Measurements from ENCODE around the gene CSF2.
A peak's percentile ranks its signal among the peaks of the same experiment; 100 is the strongest.

Gene CSF2

DNA sequence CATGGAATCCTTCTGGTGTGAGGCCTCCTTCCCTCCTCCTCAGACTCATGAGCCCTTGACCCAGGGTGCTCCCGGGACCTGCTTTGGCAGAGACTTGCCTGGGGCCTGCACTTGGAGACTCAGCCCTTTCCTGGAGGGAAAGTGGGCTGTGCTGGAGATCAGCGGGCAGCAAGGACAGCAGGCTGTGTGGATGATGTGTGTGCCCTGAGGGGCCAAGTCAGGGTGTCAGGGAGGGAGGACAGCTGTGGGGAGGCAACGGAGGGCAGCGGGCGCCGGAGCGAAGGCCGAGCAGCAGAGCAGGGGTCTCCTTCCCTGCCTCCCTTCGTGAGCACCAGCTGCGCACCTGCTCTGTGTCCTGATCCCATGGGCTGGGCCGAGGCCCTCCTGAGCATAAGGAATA is 6.1 kb upstream of the CSF2 start:
- H2BK15ac ChIP-seq (ENCODE audit: low read depth, poor library complexity, severe bottlenecking): no peak overlapping the region
- H2AK5ac ChIP-seq (ENCODE audit: low read length, severe bottlenecking): no peak overlapping the region
- WGBS: 91% methylated on average over 10 of the region's 11 CpGs
- no peak overlapping the region for H4K91ac ChIP-seq (ENCODE audit: low read length)
- no peak overlapping the region for H2AFZ ChIP-seq (ENCODE audit: low read depth, low read length)
- no peak overlapping the region for H3K23ac ChIP-seq (ENCODE audit: low read length in 2 of 2)
- no peaks in the 10 kb centered on the region for H3K79me1 ChIP-seq (replicated peaks; ENCODE audit: low read length, poor library complexity, severe bottlenecking)
- no peak overlapping the region for H3K18ac ChIP-seq (ENCODE audit: low read depth in 1 of 2, low read length in 2 of 2)
- H3K9ac ChIP-seq (ENCODE audit: low read length): no peak overlapping the region
- no peak overlapping the region for H2BK120ac ChIP-seq (ENCODE audit: low read depth, low read length)
- H3K27ac ChIP-seq (ENCODE audit: low read length, poor library complexity, severe bottlenecking): no peak overlapping the region
- H3K4me1 ChIP-seq (ENCODE audit: control insufficient read depth, insufficient read depth, low read depth, low read length): peaks cover 4% of the 10 kb centered on the region
- H3K4ac ChIP-seq (ENCODE audit: low read depth in 1 of 2, low read length in 2 of 2): no peak overlapping the region
- H3K27me3 ChIP-seq (ENCODE audit: control insufficient read depth in 1 of 2, insufficient read depth in 1 of 2, low read length in 2 of 2): no peaks in the 10 kb centered on the region
- H3K4me3 ChIP-seq (ENCODE audit: insufficient read depth in 1 of 2, low read depth in 1 of 2, low read length in 2 of 2): no peak overlapping the region
- no peaks in the 10 kb centered on the region for H3K9me3 ChIP-seq (ENCODE audit: control insufficient read depth, low read length)
- H4K8ac ChIP-seq (ENCODE audit: low read length): no peak overlapping the region
- no peak overlapping the region for H2BK5ac ChIP-seq (ENCODE audit: low read depth, low read length, poor library complexity, severe bottlenecking)
- DNase-seq: no peak
- no peak overlapping the region for H3K4me2 ChIP-seq (ENCODE audit: low read length, poor library complexity, severe bottlenecking)
- no peaks in the 10 kb centered on the region for H3K36me3 ChIP-seq (ENCODE audit: control insufficient read depth in 1 of 2, insufficient read depth in 2 of 2, low read depth in 1 of 2, low read length in 2 of 2)
- peak overlapping the region in 1 of 2 experiments; percentile 16 for H2BK12ac ChIP-seq (ENCODE audit: low read length in 2 of 2)
- H3K14ac ChIP-seq (ENCODE audit: low read length in 2 of 2): no peak overlapping the region

DNA sequence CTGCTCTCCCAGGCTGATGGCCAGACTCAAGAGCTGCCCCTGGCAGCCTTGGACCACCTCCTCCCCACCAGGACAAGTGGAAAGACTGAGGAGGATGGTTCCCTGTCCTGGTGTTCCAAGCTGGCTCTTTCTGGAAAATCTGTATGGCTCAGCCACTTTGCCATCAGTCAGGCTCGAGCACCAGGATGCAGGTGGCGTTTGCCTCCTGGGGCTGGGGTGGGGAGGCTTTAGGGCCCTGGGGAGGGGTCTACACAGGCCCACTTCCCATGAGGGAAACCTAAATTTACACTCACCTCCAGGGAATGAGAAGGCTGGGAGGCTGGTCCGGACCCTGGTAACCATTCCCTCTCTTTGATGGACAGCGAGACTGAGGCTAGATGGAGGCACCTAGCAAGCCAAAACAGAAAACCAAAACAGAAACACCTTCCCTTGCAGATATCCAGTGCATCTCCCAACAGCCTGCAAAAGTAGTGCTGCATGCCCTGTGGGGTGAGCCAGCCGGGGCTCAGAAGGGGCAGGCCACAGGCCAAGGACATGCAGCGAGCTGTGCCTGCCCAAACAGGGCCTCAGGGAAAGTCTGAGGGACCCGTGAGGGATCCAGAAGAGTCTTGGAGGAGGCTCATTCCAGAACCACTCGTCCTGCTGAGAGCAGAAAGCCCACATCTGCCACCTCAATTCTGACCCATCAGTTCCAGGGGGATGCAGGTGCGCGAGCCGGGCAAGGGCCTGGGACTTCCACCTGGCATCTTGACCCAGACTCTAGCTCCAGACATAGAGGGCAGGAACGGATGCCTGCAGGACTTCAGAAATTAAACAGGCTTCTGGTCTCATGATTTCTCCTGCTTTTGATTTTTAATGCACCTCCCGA is 5.4 kb upstream of the CSF2 start:
- Histone ChIP-seq H3K23ac (ENCODE audit: low read length in 2 of 2) (no peak overlapping the region), H3K4me3 (ENCODE audit: insufficient read depth in 1 of 2, low read depth in 1 of 2, low read length in 2 of 2) (no peak overlapping the region), H3K9ac (ENCODE audit: low read length) (no peak overlapping the region), H3K27me3 (ENCODE audit: control insufficient read depth in 1 of 2, insufficient read depth in 1 of 2, low read length in 2 of 2) (no peaks in the 10 kb centered on the region), H2BK120ac (ENCODE audit: low read depth, low read length) (no peak overlapping the region), H2BK5ac (ENCODE audit: low read depth, low read length, poor library complexity, severe bottlenecking) (no peak overlapping the region), H3K18ac (ENCODE audit: low read depth in 1 of 2, low read length in 2 of 2) (no peak overlapping the region), H2BK12ac (ENCODE audit: low read length in 2 of 2) (no peak overlapping the region), H4K91ac (ENCODE audit: low read length) (no peak overlapping the region), H3K4me1 (ENCODE audit: control insufficient read depth, insufficient read depth, low read depth, low read length) (peaks cover 4% of the 10 kb centered on the region), H3K79me1 (replicated peaks; ENCODE audit: low read length, poor library complexity, severe bottlenecking) (no peaks in the 10 kb centered on the region), H3K4ac (ENCODE audit: low read depth in 1 of 2, low read length in 2 of 2) (no peak overlapping the region), H3K4me2 (ENCODE audit: low read length, poor library complexity, severe bottlenecking) (no peak overlapping the region), H2BK15ac (ENCODE audit: low read depth, poor library complexity, severe bottlenecking) (no peak overlapping the region), H3K27ac (ENCODE audit: low read length, poor library complexity, severe bottlenecking) (no peak overlapping the region), H4K8ac (ENCODE audit: low read length) (no peak overlapping the region), H3K9me3 (ENCODE audit: control insufficient read depth, low read length) (no peaks in the 10 kb centered on the region), H3K14ac (ENCODE audit: low read length in 2 of 2) (no peak overlapping the region), H3K36me3 (ENCODE audit: control insufficient read depth in 1 of 2, insufficient read depth in 2 of 2, low read depth in 1 of 2, low read length in 2 of 2) (no peaks in the 10 kb centered on the region), H2AK5ac (ENCODE audit: low read length, severe bottlenecking) (no peak overlapping the region), H2AFZ (ENCODE audit: low read depth, low read length) (no peak overlapping the region)
- 87% methylated on average over 13 of the region's 13 CpGs for WGBS
- DNase-seq: no peak

DNA sequence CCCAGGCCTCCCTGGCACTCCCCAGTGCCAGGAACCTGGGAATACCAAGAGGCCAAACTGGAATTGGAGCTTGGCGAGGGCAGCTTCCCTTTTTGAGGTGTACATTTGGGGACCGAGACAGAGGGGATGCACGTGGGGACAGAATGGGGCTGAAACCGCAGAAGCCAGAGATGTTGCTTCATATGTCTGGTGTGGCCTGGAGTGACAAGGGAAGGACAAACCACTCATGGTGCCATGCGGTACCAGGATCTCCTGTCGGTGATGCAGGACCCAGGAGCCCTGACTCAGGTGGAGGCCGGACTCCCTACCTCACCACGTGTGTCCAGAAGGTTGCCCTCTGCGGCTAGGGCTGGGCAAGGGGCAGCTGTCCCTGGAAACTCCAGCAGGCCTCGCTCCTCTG is 4.0 kb upstream of the CSF2 start:
- Histone ChIP-seq H3K4ac (ENCODE audit: low read depth in 1 of 2, low read length in 2 of 2) (no peak overlapping the region), H2AFZ (ENCODE audit: low read depth, low read length) (no peak overlapping the region), H3K4me1 (ENCODE audit: control insufficient read depth, insufficient read depth, low read depth, low read length) (peaks cover 14% of the 10 kb centered on the region), H4K91ac (ENCODE audit: low read length) (no peak overlapping the region), H3K79me1 (replicated peaks; ENCODE audit: low read length, poor library complexity, severe bottlenecking) (no peaks in the 10 kb centered on the region), H3K14ac (ENCODE audit: low read length in 2 of 2) (no peak overlapping the region), H2AK5ac (ENCODE audit: low read length, severe bottlenecking) (no peak overlapping the region), H2BK120ac (ENCODE audit: low read depth, low read length) (no peak overlapping the region), H3K9me3 (ENCODE audit: control insufficient read depth, low read length) (no peaks in the 10 kb centered on the region), H2BK15ac (ENCODE audit: low read depth, poor library complexity, severe bottlenecking) (no peak overlapping the region), H3K27ac (ENCODE audit: low read length, poor library complexity, severe bottlenecking) (no peak overlapping the region), H3K9ac (ENCODE audit: low read length) (no peak overlapping the region), H2BK5ac (ENCODE audit: low read depth, low read length, poor library complexity, severe bottlenecking) (no peak overlapping the region), H3K36me3 (ENCODE audit: control insufficient read depth in 1 of 2, insufficient read depth in 2 of 2, low read depth in 1 of 2, low read length in 2 of 2) (no peaks in the 10 kb centered on the region), H3K18ac (ENCODE audit: low read depth in 1 of 2, low read length in 2 of 2) (no peak overlapping the region), H3K4me2 (ENCODE audit: low read length, poor library complexity, severe bottlenecking) (no peak overlapping the region), H3K23ac (ENCODE audit: low read length in 2 of 2) (no peak overlapping the region), H4K8ac (ENCODE audit: low read length) (no peak overlapping the region), H3K27me3 (ENCODE audit: control insufficient read depth in 1 of 2, insufficient read depth in 1 of 2, low read length in 2 of 2) (no peaks in the 10 kb centered on the region), H2BK12ac (ENCODE audit: low read length in 2 of 2) (no peak overlapping the region), H3K4me3 (ENCODE audit: insufficient read depth in 1 of 2, low read depth in 1 of 2, low read length in 2 of 2) (no peak overlapping the region)
- 94% methylated on average over 10 of the region's 10 CpGs for WGBS
- DNase-seq: no peak

DNA sequence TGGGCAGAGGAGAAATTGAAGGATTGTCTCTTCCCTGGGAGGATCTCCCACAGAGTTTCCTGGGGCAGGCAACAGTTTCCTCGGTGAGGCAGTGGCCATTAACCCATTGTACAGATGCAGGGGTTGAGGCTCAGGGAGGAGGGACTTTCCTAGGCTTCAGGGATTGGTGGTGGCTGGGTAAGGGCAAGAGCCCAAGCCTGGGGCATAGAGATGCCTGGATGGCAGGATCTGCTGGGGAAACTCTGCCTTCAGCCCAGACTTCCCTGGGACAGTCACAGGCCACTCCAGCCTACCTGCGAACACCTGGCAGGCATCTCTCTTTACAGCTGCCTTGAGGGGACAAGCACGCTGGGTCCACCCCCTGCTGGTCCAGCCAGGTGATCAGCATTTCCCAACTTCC is 3.6 kb upstream of the CSF2 start:
- no peak overlapping the region for H3K14ac ChIP-seq (ENCODE audit: low read length in 2 of 2)
- H2BK15ac ChIP-seq (ENCODE audit: low read depth, poor library complexity, severe bottlenecking): no peak overlapping the region
- H2AFZ ChIP-seq (ENCODE audit: low read depth, low read length): no peak overlapping the region
- H3K18ac ChIP-seq (ENCODE audit: low read depth in 1 of 2, low read length in 2 of 2): no peak overlapping the region
- no peaks in the 10 kb centered on the region for H3K79me1 ChIP-seq (replicated peaks; ENCODE audit: low read length, poor library complexity, severe bottlenecking)
- H3K4me3 ChIP-seq (ENCODE audit: insufficient read depth in 1 of 2, low read depth in 1 of 2, low read length in 2 of 2): no peak overlapping the region
- no peak overlapping the region for H2BK120ac ChIP-seq (ENCODE audit: low read depth, low read length)
- 90% methylated on average over 3 of the region's 3 CpGs for WGBS
- no peak overlapping the region for H3K23ac ChIP-seq (ENCODE audit: low read length in 2 of 2)
- no peaks in the 10 kb centered on the region for H3K36me3 ChIP-seq (ENCODE audit: control insufficient read depth in 1 of 2, insufficient read depth in 2 of 2, low read depth in 1 of 2, low read length in 2 of 2)
- H3K9me3 ChIP-seq (ENCODE audit: control insufficient read depth, low read length): no peaks in the 10 kb centered on the region
- no peak overlapping the region for H4K8ac ChIP-seq (ENCODE audit: low read length)
- no peak overlapping the region for H2AK5ac ChIP-seq (ENCODE audit: low read length, severe bottlenecking)
- H2BK5ac ChIP-seq (ENCODE audit: low read depth, low read length, poor library complexity, severe bottlenecking): no peak overlapping the region
- no peak overlapping the region for H4K91ac ChIP-seq (ENCODE audit: low read length)
- no peak for DNase-seq
- H3K27ac ChIP-seq (ENCODE audit: low read length, poor library complexity, severe bottlenecking): no peak overlapping the region
- H3K4ac ChIP-seq (ENCODE audit: low read depth in 1 of 2, low read length in 2 of 2): no peak overlapping the region
- no peaks in the 10 kb centered on the region for H3K27me3 ChIP-seq (ENCODE audit: control insufficient read depth in 1 of 2, insufficient read depth in 1 of 2, low read length in 2 of 2)
- peaks cover 17% of the 10 kb centered on the region for H3K4me1 ChIP-seq (ENCODE audit: control insufficient read depth, insufficient read depth, low read depth, low read length)
- H3K9ac ChIP-seq (ENCODE audit: low read length): no peak overlapping the region
- peak overlapping the region in 1 of 2 experiments; percentile 19 for H2BK12ac ChIP-seq (ENCODE audit: low read length in 2 of 2)
- H3K4me2 ChIP-seq (ENCODE audit: low read length, poor library complexity, severe bottlenecking): no peak overlapping the region
